Ovary (tissue), 9 donors: ENCODE data around the gene PRDM10. TPM values are rescaled to one million over a fixed set of nuclear protein-coding genes. Genes with fewer than 3 reads are reported as not detected.
A peak's percentile ranks its signal among the peaks of the same experiment; 100 is the strongest.

Experiments
- DNase-seq, 5 donors: peaks; one replicate each; pipeline ENCODE4 v3.0.0-alpha.2; 2019 to 2020
- H3K27ac ChIP-seq, 2 donors: fragments of 200-600 bp; one replicate each; pipeline versions ENCODE4 v1.5.1 to v1.8.0; 2019 to 2022
- H3K27me3 ChIP-seq: fragments of 200-600 bp; one replicate; pipeline ENCODE4 v1.8.0; 2022
- H3K36me3 ChIP-seq: fragments of 200-600 bp; sonication (generic); one replicate; pipeline ENCODE4 v1.5.1; 2019
- H3K4me1 ChIP-seq: one replicate; pipeline ENCODE4 v1.8.1; 2013; ENCODE audit warnings: mild to moderate bottlenecking, moderate library complexity; ENCODE audit not compliant: insufficient read depth
- H3K4me3 ChIP-seq: fragments of 200-600 bp; sonication (generic); one replicate; pipeline ENCODE4 v1.5.1; 2017
- H3K9me3 ChIP-seq, 2 donors: fragments of 200-600 bp in 1 of 2; sonication (generic) in 1 of 2; one replicate each; pipeline versions ENCODE4 v1.5.1 to v1.8.1; 2013 to 2019; ENCODE audit warnings: mild to moderate bottlenecking in 1 of 2, moderate library complexity in 1 of 2
- CTCF ChIP-seq, 3 donors: fragments of 450-650 bp in 2 of 3; fragments of 200-600 bp in 1 of 3; IDR thresholded peaks; one replicate each; pipeline versions ENCODE4 v1.5.1 to v1.8.0; 2016 to 2022; ENCODE audit warnings: antibody characterized with exemption in 3 of 3, mild to moderate bottlenecking in 1 of 3
- EP300 ChIP-seq: sonication (generic); formaldehyde crosslinking; IDR thresholded peaks from one replicate; pipeline ENCODE4 v1.6.1; 2017; ENCODE audit warnings: antibody characterized with exemption
- POLR2A ChIP-seq: fragments of 450-650 bp; IDR thresholded peaks from one replicate; pipeline ENCODE4 v1.6.1; 2017; ENCODE audit warnings: antibody characterized with exemption, mild to moderate bottlenecking, moderate library complexity
- WGBS, 3 donors: extraction: QIAGEN DNeasy Blood & Tissue Kit in 1 of 3; methylation state at CpG; one replicate each; pipeline versions ENCODE4 v1.1.5 to v1.1.7; 2013 to 2017; 5-methylcytosine and 5-hydroxymethylcytosine counted together
- intact Hi-C, 4 donors: fragments of 100-400 bp; cut with DNase I; formaldehyde crosslinking; loops; one replicate each; pipeline versions ENCODE4 v1.11.0 to v1.15.1; 2022 to 2023
- polyA plus RNA-seq, 2 donors: library from polyadenylated mRNA; stranded (reverse); fragments of 200-250 nt in 1 of 2; fragments of 350-450 nt in 1 of 2; fragmentation: Illumina TruSeq in 1 of 2; extraction: RNeasy Lipid Tissue Mini Kit (QIAGEN cat#74804) in 1 of 2; gene quantifications; one replicate each; pipeline ENCODE4 v1.2.3, GENCODE V29; 2013 to 2014
- total RNA-seq, 7 donors: library from RNA; depleted of rRNA in 2 of 7; stranded (reverse); fragments of >200 nt in 2 of 7; fragmentation: NEBNext Ultra II Directional in 3 of 7; extraction: Animal tissue kit (Norgen Biotek cat#: 25700) in 3 of 7; gene quantifications; one replicate each; pipeline versions ENCODE4 v1.1.0 to v1.2.4, GENCODE V29; 2016 to 2023
- donor health status: DM: no; HTN: no; CAD: no; lungs with moderate emphysema.
- donor health status: DM: no; HTN: no; CAD: no.
- donor health status: Bipolar disorder and iron deficiency.
- donor health status: DM: yes; HTN: yes; CAD: no.
- donor health status: DM: no; HTN: no; CAD: no.
- donor health status: DM: yes; HTN: yes; CAD: no.

The PRDM10 gene
- total and polyA plus RNA-seq, 9 donors, result 2.5 to 9.4 (median 7.2) TPM

- Histone ChIP-seq H3K27me3 (no peaks in the 10 kb centered on the region), H3K9me3 (no peaks in the 10 kb centered on the region), H3K4me3 (no peak overlapping the region), H3K36me3 (no peaks in the 10 kb centered on the region), H3K27ac (no peak overlapping the region), H3K4me1 (peaks cover 1% of the 10 kb centered on the region)
- intact Hi-C loops, result no loop called here
- DNase-seq, result no peak
- no peak for TF ChIP-seq POLR2A
- TF ChIP-seq EP300, result no peak
- no peak for TF ChIP-seq CTCF (IDR thresholded peaks at IDR 0.05)
- 85 to 88% (median 87%) methylated on average over 8 of the region's 8 CpGs for WGBS, 3 donors
These were observed 146.6 kb downstream of the PRDM10 start for GRCh38 chr11:129856036-129856435.

GRCh38 chr11:129855086-129855485 lies 147.5 kb downstream of the PRDM10 start:
- peaks cover 1% of the 10 kb centered on the region for H3K4me1 ChIP-seq
- WGBS, 3 donors, result 92 to 95% (median 93%) methylated on average over 11 of the region's 11 CpGs
- H3K36me3 ChIP-seq, result no peaks in the 10 kb centered on the region
- intact Hi-C loops, result no loop called here
- no peak for TF ChIP-seq CTCF (IDR thresholded peaks at IDR 0.05)
- TF ChIP-seq POLR2A, result no peak
- TF ChIP-seq EP300, result no peak
- H3K4me3 ChIP-seq, result no peak overlapping the region
- H3K9me3 ChIP-seq, result no peaks in the 10 kb centered on the region
- no peaks in the 10 kb centered on the region for H3K27me3 ChIP-seq
- DNase-seq, result no peak
- no peak overlapping the region for H3K27ac ChIP-seq

- intact Hi-C loops, result no loop called here
- Histone ChIP-seq H3K9me3 (no peaks in the 10 kb centered on the region), H3K4me1 (peaks cover 1% of the 10 kb centered on the region), H3K36me3 (no peaks in the 10 kb centered on the region), H3K27ac (no peak overlapping the region), H3K4me3 (no peak overlapping the region), H3K27me3 (no peaks in the 10 kb centered on the region)
- WGBS, 3 donors, result 68 to 80% (median 80%) methylated on average over 7 of the region's 7 CpGs
- no peak for DNase-seq
- no peak for TF ChIP-seq POLR2A
- no peak for TF ChIP-seq CTCF (IDR thresholded peaks at IDR 0.05)
- TF ChIP-seq EP300, result no peak
These were observed 148.3 kb downstream of the PRDM10 start for GRCh38 chr11:129854232-129854805.

GRCh38 chr11:129853518-129854231 lies 149.0 kb downstream of the PRDM10 start:
- Histone ChIP-seq H3K36me3 (no peaks in the 10 kb centered on the region), H3K27ac (no peak overlapping the region), H3K27me3 (no peaks in the 10 kb centered on the region), H3K9me3 (no peaks in the 10 kb centered on the region), H3K4me3 (no peak overlapping the region), H3K4me1 (peaks cover 1% of the 10 kb centered on the region)
- DNase-seq, result peak; percentile 31 to 67 (median 47)
- WGBS, 3 donors, result 11 to 13% (median 13%) methylated on average over 10 of the region's 10 CpGs
- TF ChIP-seq CTCF (IDR thresholded peaks at IDR 0.05) (no peak), EP300 (no peak), POLR2A (no peak)
- intact Hi-C loops, result no loop called here
